CD14-positive monocyte (primary cell): ENCODE data around the gene WFDC2. TPM values are rescaled to one million over a fixed set of nuclear protein-coding genes. Genes with fewer than 3 reads are reported as not detected.

ENCODE experiments used
- DNase-seq, 3 donors: peaks; one replicate each; pipeline ENCODE4 v3.0.0-alpha.2; 2011 to 2022
- H2AFZ ChIP-seq: 2 replicates; pipeline ENCODE4 v1.6.0; 2012; ENCODE audit warnings: mild to moderate bottlenecking, low read depth, low read length, inconsistent platforms; ENCODE audit not compliant: insufficient read depth, poor library complexity, severe bottlenecking
- H3K27ac ChIP-seq, 2 donors: 1 replicate in 1 of 2; 2 replicates in 1 of 2; pipeline ENCODE4 v1.5.1; 2012 to 2013; ENCODE audit warnings: low read length in 2 of 2, control low read depth in 1 of 2, inconsistent platforms in 1 of 2, low read depth in 1 of 2, mild to moderate bottlenecking in 1 of 2
- H3K27me3 ChIP-seq, 2 donors: one replicate each; pipeline versions ENCODE4 v1.6.0 to v1.6.1; 2011 to 2013; ENCODE audit warnings: low read length in 2 of 2; ENCODE audit not compliant: control insufficient read depth in 2 of 2, insufficient read depth in 2 of 2
- H3K36me3 ChIP-seq, 2 donors: replicated peaks in 1 of 2; 1 replicate in 1 of 2; 2 replicates in 1 of 2; pipeline versions ENCODE4 v1.5.1 to v1.6.1; 2012 to 2013; ENCODE audit warnings: low read length in 2 of 2, control low read depth in 1 of 2, inconsistent platforms in 1 of 2, mild to moderate bottlenecking in 1 of 2; ENCODE audit not compliant: insufficient read depth in 2 of 2, control insufficient read depth in 1 of 2
- H3K4me1 ChIP-seq, 2 donors: 1 replicate in 1 of 2; 2 replicates in 1 of 2; pipeline versions ENCODE4 v1.5.1 to v1.6.1; 2012 to 2013; ENCODE audit warnings: low read length in 2 of 2, control low read depth in 1 of 2, inconsistent platforms in 1 of 2, mild to moderate bottlenecking in 1 of 2, moderate library complexity in 1 of 2; ENCODE audit not compliant: insufficient read depth in 2 of 2, control insufficient read depth in 1 of 2
- H3K4me2 ChIP-seq: replicated peaks from 2 replicates; pipeline ENCODE3; 2012; ENCODE audit warnings: low read length, moderate library complexity, mild to moderate bottlenecking; ENCODE audit not compliant: poor library complexity, severe bottlenecking; ENCODE audit errors: extremely low read depth
- H3K4me3 ChIP-seq, 3 experiments: fragments of 200-600 bp in 1 of 3; sonication (generic) in 1 of 3; replicated peaks in 1 of 3; 1 replicate in 2 of 3; 2 replicates in 1 of 3; pipeline ENCODE4 v1.5.1; 2011 to 2013; ENCODE audit warnings: low read length in 3 of 3, mild to moderate bottlenecking in 3 of 3, control low read depth in 2 of 3, low read depth in 2 of 3, inconsistent platforms in 1 of 3, moderate library complexity in 1 of 3
- H3K79me2 ChIP-seq: 2 replicates; pipeline ENCODE4 v1.6.0; 2012; ENCODE audit warnings: mild to moderate bottlenecking, control low read depth, inconsistent platforms, low read length, moderate library complexity; ENCODE audit not compliant: insufficient read depth
- H3K9ac ChIP-seq: 2 replicates; pipeline ENCODE4 v1.6.0; 2017; ENCODE audit warnings: low read length, mild to moderate bottlenecking; ENCODE audit not compliant: insufficient read depth, poor library complexity, severe bottlenecking
- H3K9me3 ChIP-seq, 2 donors: replicated peaks in 1 of 2; 1 replicate in 1 of 2; 2 replicates in 1 of 2; pipeline versions ENCODE4 v1.5.1 to v1.6.1; 2012 to 2013; ENCODE audit warnings: low read length in 2 of 2, control low read depth in 1 of 2; ENCODE audit not compliant: control insufficient read depth in 1 of 2, insufficient read depth in 1 of 2
- H4K20me1 ChIP-seq: 2 replicates; pipeline ENCODE4 v1.6.0; 2012; ENCODE audit warnings: mild to moderate bottlenecking, low read length, control low read depth, moderate library complexity; ENCODE audit not compliant: insufficient read depth
- H3K27ac Mint-ChIP-seq, 7 donors: one replicate each; pipeline ENCODE4 v1.8.0; 2020; ENCODE audit warnings: mild to moderate bottlenecking in 7 of 7, mixed read lengths in 7 of 7, moderate library complexity in 6 of 7, inconsistent platforms in 2 of 7
- H3K27me3 Mint-ChIP-seq, 3 donors: one replicate each; pipeline ENCODE4 v1.8.0; 2021 to 2022; ENCODE audit warnings: low read depth in 3 of 3, mild to moderate bottlenecking in 3 of 3, mixed read lengths in 3 of 3, moderate library complexity in 3 of 3, inconsistent platforms in 1 of 3
- H3K36me3 Mint-ChIP-seq, 2 donors: one replicate each; pipeline ENCODE4 v1.8.0; 2020; ENCODE audit warnings: mixed read lengths in 2 of 2, inconsistent platforms in 1 of 2, mild to moderate bottlenecking in 1 of 2
- H3K4me1 Mint-ChIP-seq: one replicate; pipeline ENCODE4 v1.8.0; 2020; ENCODE audit warnings: mild to moderate bottlenecking, mixed read lengths
- H3K4me3 Mint-ChIP-seq, 2 donors: one replicate each; pipeline ENCODE4 v1.8.0; 2020; ENCODE audit warnings: mild to moderate bottlenecking in 2 of 2, mixed read lengths in 2 of 2, moderate library complexity in 1 of 2
- H3K9me3 Mint-ChIP-seq, 7 donors: one replicate each; pipeline ENCODE4 v1.8.0; 2020 to 2022; ENCODE audit warnings: mixed read lengths in 7 of 7, mild to moderate bottlenecking in 6 of 7, moderate library complexity in 6 of 7, inconsistent platforms in 2 of 7
- WGBS: methylation state at CpG from one replicate; pipeline ENCODE4 v1.1.5; 2013; ENCODE audit warnings: missing lambda C conversion rate; ENCODE audit not compliant: insufficient coverage; 5-methylcytosine and 5-hydroxymethylcytosine counted together
- intact Hi-C, 2 donors: fragments of 100-400 bp; cut with micrococcal nuclease; formaldehyde crosslinking; loops; one replicate each; pipeline versions ENCODE4 v1.15.0 to v1.15.1; 2023
- polyA plus RNA-seq, 3 donors: library from polyadenylated mRNA; depleted of rRNA in 1 of 3; unstranded in 2 of 3; stranded (reverse) in 1 of 3; fragments of 300-500 nt in 2 of 3; fragments of >200 nt in 1 of 3; fragmentation: Illumina TruSeq in 2 of 3; gene quantifications; 1 replicate in 2 of 3; 2 replicates in 1 of 3; pipeline ENCODE4 v1.2.3, GENCODE V29; 2012 to 2021
- TF ChIP-seq, protein P1 (sequence below): fragments of 200-600 bp; IDR thresholded peaks from one replicate; pipeline ENCODE4 v1.8.0; 2022; ENCODE audit warnings: antibody characterized with exemption, mild to moderate bottlenecking

The WFDC2 gene
- polyA plus RNA-seq, 3 donors: not detected

GRCh38 chr20:45496166-45496565, 26.6 kb downstream of the WFDC2 start:
- Histone ChIP-seq H3K27ac (peak overlapping the region in 1 of 2 donors; percentile 66), H4K20me1 (no peaks in the 10 kb centered on the region), H3K9me3 (no peaks in the 10 kb centered on the region), H3K27me3 (peaks cover 2 to 16% of the 10 kb centered on the region in 2 donors), H3K79me2 (no peaks in the 10 kb centered on the region), H3K36me3 (no peaks in the 10 kb centered on the region), H3K4me1 (peaks cover 20 to 23% of the 10 kb centered on the region in 2 donors), H3K4me2 (peak overlapping the region; percentile 20), H2AFZ (no peak overlapping the region), H3K4me3 (peak overlapping the region in 1 of 3 experiments; percentile 10), H3K9ac (no peak overlapping the region)
- intact Hi-C loops: no loop called here
- Mint-ChIP-seq H3K27ac (peak overlapping the region in 3 of 7 donors; percentile 0 to 83 (median 47)), H3K4me1 (peaks cover 30% of the 10 kb centered on the region), H3K4me3 (no peak overlapping the region), H3K36me3 (no peaks in the 10 kb centered on the region), H3K9me3 (peaks cover 0 to 4% (median 0%) of the 10 kb centered on the region in 7 donors), H3K27me3 (peaks cover 15 to 29% (median 24%) of the 10 kb centered on the region in 3 donors)
- TF ChIP-seq, protein P1, sequence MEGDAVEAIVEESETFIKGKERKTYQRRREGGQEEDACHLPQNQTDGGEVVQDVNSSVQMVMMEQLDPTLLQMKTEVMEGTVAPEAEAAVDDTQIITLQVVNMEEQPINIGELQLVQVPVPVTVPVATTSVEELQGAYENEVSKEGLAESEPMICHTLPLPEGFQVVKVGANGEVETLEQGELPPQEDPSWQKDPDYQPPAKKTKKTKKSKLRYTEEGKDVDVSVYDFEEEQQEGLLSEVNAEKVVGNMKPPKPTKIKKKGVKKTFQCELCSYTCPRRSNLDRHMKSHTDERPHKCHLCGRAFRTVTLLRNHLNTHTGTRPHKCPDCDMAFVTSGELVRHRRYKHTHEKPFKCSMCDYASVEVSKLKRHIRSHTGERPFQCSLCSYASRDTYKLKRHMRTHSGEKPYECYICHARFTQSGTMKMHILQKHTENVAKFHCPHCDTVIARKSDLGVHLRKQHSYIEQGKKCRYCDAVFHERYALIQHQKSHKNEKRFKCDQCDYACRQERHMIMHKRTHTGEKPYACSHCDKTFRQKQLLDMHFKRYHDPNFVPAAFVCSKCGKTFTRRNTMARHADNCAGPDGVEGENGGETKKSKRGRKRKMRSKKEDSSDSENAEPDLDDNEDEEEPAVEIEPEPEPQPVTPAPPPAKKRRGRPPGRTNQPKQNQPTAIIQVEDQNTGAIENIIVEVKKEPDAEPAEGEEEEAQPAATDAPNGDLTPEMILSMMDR: no peak
- 100% methylated on average over 1 of the region's 3 CpGs for WGBS
- DNase-seq: no peak

GRCh38 chr20:45497971-45498494, 28.5 kb downstream of the WFDC2 start:
- TF ChIP-seq, protein P1: no peak
- Mint-ChIP-seq H3K9me3 (peaks cover 0 to 5% (median 0%) of the 10 kb centered on the region in 7 donors), H3K36me3 (no peaks in the 10 kb centered on the region), H3K27ac (no peak overlapping the region), H3K4me1 (peaks cover 30% of the 10 kb centered on the region), H3K27me3 (peaks cover 19 to 41% (median 23%) of the 10 kb centered on the region in 3 donors), H3K4me3 (no peak overlapping the region)
- H3K9ac ChIP-seq: no peak overlapping the region
- H3K9me3 ChIP-seq: no peaks in the 10 kb centered on the region
- H3K27me3 ChIP-seq: peaks cover 13 to 23% of the 10 kb centered on the region in 2 donors
- no peaks in the 10 kb centered on the region for H4K20me1 ChIP-seq
- no peaks in the 10 kb centered on the region for H3K36me3 ChIP-seq
- 80% methylated on average over 1 of the region's 3 CpGs for WGBS
- H3K4me2 ChIP-seq: no peak overlapping the region
- DNase-seq: no peak
- H3K79me2 ChIP-seq: no peaks in the 10 kb centered on the region
- intact Hi-C loops: no loop called here
- peaks cover 20 to 23% of the 10 kb centered on the region in 2 donors for H3K4me1 ChIP-seq
- no peak overlapping the region for H3K27ac ChIP-seq
- H2AFZ ChIP-seq: no peak overlapping the region
- no peak overlapping the region for H3K4me3 ChIP-seq
